Activated naive CD4-positive, alpha-beta T cell treated with anti-CD3 and anti-CD28 coated beads, Interleukin-2, amount 10 ng/mL, durations not matched to agents 7 days and 5 days (primary cell): ENCODE data around the gene NBPF3.

Source experiments
- CTCF ChIA-PET: fragments of 350-600 bp; sonication (Branson Sonifier 250); formaldehyde crosslinking; loops from one replicate; lab custom pipeline; 2021; ENCODE audit warnings: antibody characterized with exemption; lab: Charles Lee
- DNase-seq: peaks from one replicate; pipeline ENCODE4 v3.0.0-alpha.2; 2020
- H3K27ac Mint-ChIP-seq: one replicate; pipeline ENCODE4 v1.8.0; 2021; ENCODE audit warnings: mild to moderate bottlenecking, moderate library complexity, mixed read lengths
- H3K27me3 Mint-ChIP-seq: one replicate; pipeline ENCODE4 v1.8.0; 2021; ENCODE audit warnings: mild to moderate bottlenecking, mixed read lengths
- H3K36me3 Mint-ChIP-seq: one replicate; pipeline ENCODE4 v1.8.0; 2021; ENCODE audit warnings: mixed read lengths
- H3K4me1 Mint-ChIP-seq: one replicate; pipeline ENCODE4 v1.8.0; 2021; ENCODE audit warnings: mixed read lengths
- H3K4me3 Mint-ChIP-seq: one replicate; pipeline ENCODE4 v1.8.0; 2021; ENCODE audit warnings: mild to moderate bottlenecking, moderate library complexity, mixed read lengths
- H3K9me3 Mint-ChIP-seq: one replicate; pipeline ENCODE4 v1.8.0; 2021; ENCODE audit warnings: mixed read lengths

NBPF3 gene

DNA sequence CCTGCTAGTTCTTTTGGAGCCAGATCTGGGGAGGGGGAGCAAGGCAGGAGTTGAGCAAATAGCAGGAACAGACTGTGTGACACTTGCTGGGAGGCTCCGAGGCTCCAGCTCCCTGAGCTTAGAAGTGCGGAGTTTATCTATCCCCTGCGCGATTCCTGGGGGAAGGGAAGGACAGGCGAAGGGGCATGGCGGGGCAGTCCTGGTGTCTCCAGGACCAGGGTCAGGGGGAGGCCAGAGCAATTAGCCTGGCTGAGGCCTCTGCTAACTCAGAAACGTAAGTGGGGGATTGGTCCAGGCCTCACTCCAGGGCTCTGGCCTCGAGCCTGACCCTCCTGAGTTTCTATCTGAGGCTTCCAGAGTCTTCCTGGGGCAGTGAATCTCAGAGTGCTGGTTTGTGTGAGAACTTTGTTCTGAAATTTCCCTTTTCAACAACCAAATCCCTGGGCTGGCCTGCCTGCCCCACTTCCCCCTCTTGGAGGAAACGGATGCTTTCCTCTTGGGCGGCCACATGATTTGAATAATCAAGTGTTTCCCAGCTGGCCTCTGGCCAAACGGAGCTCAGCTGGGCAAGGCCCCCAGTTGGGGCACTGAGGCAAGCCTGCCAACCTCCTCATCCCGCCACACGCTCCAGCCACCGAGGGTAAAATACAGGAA, 84.9 kb downstream of the NBPF3 start:
- no peaks in the 10 kb centered on the region for H3K36me3 Mint-ChIP-seq
- CTCF ChIA-PET, result no interaction called here
- peaks cover 16% of the 10 kb centered on the region for H3K27me3 Mint-ChIP-seq
- H3K27ac Mint-ChIP-seq, result no peak overlapping the region
- H3K4me3 Mint-ChIP-seq, result no peak overlapping the region
- DNase-seq, result no peak
- no peaks in the 10 kb centered on the region for H3K4me1 Mint-ChIP-seq
- no peaks in the 10 kb centered on the region for H3K9me3 Mint-ChIP-seq

DNA sequence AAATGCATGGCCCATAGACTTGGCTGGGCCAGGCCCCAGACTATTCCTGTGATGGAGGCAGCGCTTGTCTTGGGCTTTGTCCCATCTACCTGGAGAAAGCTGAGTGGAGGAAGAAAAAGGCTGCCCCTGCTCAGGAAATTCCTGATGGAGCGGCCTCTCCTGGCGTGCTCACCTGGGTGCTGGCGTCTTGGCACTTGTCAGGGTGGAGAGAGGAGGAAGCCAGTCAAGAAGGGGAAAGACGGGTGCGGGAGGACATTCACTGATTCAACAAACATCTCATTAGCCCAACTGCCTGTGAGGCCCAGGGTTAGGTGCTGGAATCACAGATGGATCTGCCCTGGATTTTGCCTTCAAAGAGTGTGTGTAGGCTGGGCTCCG, 85.4 kb downstream of the NBPF3 start:
- Mint-ChIP-seq H3K4me3 (no peak overlapping the region), H3K27me3 (peaks cover 21% of the 10 kb centered on the region), H3K4me1 (no peaks in the 10 kb centered on the region), H3K36me3 (no peaks in the 10 kb centered on the region), H3K9me3 (no peaks in the 10 kb centered on the region), H3K27ac (no peak overlapping the region)
- DNase-seq, result no peak
- CTCF ChIA-PET, result no interaction called here

DNA sequence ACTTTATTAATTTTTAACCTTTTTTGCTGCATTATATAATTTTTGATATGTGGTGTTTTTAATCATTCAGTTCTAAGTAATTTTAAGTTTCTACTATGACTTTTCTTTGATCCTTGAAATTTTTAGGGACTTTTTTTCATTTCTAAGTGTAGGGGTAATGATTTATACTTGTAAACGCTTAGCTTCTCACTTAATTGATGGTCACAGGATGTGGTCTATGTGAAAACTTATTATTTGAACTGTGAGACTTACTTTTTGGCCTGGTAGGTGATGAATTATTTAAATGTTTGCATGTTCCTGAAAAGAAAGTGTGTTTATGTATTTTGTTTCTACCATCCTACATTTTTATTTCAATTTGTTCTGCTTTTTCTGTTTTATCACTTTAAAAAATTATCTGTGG, 86.5 kb downstream of the NBPF3 start:
- no peak for DNase-seq
- Mint-ChIP-seq H3K4me3 (no peak overlapping the region), H3K27me3 (peaks cover 30% of the 10 kb centered on the region), H3K4me1 (no peaks in the 10 kb centered on the region), H3K36me3 (no peaks in the 10 kb centered on the region), H3K27ac (no peak overlapping the region), H3K9me3 (no peaks in the 10 kb centered on the region)
- CTCF ChIA-PET, result no interaction called here

DNA sequence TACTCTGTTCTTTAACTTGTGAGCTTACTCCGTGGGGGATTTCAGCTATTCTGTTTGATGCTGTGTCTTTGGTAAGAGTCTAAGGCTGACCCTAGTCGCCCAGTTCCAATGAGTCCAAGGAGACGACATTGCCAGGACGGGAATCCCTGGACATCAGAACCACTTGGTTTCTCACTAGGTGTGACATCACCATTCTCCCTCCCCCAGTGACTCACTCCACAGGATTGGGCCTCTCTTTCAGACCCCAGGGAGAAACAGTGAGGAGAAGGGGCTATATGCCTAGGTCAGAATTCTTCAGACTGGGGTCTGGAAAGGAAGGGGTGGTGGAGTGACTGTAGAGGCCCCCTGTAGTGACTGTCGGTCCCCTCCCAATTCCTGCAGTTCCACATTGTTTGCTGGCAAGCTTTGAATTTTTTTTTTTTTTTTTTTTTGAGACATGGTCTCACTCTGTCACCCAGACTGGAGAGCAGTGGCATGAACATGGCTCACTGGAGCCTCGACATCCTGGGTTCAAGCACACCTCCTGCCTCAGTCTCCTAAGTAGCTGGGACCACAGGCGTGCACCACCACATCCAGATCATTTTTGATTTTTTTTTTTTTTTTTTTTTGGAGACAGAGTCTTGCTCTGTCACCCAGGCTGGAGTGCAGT, 90.6 kb downstream of the NBPF3 start:
- peaks cover 45% of the 10 kb centered on the region for H3K27me3 Mint-ChIP-seq
- no peaks in the 10 kb centered on the region for H3K9me3 Mint-ChIP-seq
- no peaks in the 10 kb centered on the region for H3K36me3 Mint-ChIP-seq
- no peaks in the 10 kb centered on the region for H3K4me1 Mint-ChIP-seq
- H3K4me3 Mint-ChIP-seq, result no peak overlapping the region
- no peak overlapping the region for H3K27ac Mint-ChIP-seq
- CTCF ChIA-PET, result interaction anchor here (0.7 to 1.3 kb wide), 2 partner anchors 19 to 313 kb away, joined by 3 read pairs; no protein-coding TSS in a partner anchor
- DNase-seq, result no peak

DNA sequence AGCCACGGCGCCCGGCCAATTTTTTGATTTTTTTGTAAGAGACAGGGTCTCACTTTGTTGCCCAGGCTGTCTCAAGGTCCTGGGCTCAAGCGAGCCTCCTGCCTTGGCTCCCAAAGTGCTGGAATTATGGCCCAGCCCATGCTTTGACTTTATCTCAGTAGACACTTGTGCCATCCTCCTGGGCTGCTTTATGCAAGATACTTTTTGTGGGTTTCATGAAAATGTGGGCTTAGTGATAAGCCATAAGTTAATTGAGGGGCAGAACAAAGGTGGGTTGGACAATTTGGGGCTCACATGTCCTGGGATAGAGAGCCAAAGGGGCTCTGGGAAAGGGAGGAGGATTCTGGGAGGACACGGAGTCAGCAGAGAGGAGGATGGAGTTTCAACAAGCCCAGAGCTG, 91.3 kb downstream of the NBPF3 start:
- CTCF ChIA-PET, result no interaction called here
- no peaks in the 10 kb centered on the region for H3K4me1 Mint-ChIP-seq
- no peak overlapping the region for H3K27ac Mint-ChIP-seq
- no peak for DNase-seq
- no peaks in the 10 kb centered on the region for H3K9me3 Mint-ChIP-seq
- H3K27me3 Mint-ChIP-seq, result peaks cover 46% of the 10 kb centered on the region
- no peak overlapping the region for H3K4me3 Mint-ChIP-seq
- no peaks in the 10 kb centered on the region for H3K36me3 Mint-ChIP-seq

DNA sequence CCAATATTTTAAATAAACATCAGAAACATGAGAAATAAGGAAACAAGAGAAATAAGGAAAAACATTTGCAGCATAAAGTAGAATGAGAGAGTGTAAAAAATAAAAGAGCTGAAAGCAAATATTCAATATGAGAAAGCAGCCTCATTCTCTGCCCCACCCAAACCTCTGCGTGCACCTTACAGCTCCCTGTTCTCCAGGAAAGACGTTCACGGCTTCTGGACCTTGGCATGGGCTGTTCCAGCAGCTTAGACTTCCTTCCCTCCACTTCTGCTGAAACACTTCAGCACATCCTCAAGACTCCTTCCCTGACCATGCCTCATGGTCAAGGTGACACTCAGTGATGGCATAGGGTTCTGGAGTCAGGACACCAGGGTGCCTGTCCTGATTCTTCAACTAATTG, 92.6 kb downstream of the NBPF3 start:
- no peak for DNase-seq
- Mint-ChIP-seq H3K4me3 (no peak overlapping the region), H3K9me3 (no peaks in the 10 kb centered on the region), H3K27me3 (peaks cover 59% of the 10 kb centered on the region), H3K27ac (no peak overlapping the region), H3K36me3 (no peaks in the 10 kb centered on the region), H3K4me1 (no peaks in the 10 kb centered on the region)
- CTCF ChIA-PET, result interaction anchor here (0.7 kb wide), 1 partner anchor 11 kb away, joined by 3 read pairs; no protein-coding TSS in a partner anchor

DNA sequence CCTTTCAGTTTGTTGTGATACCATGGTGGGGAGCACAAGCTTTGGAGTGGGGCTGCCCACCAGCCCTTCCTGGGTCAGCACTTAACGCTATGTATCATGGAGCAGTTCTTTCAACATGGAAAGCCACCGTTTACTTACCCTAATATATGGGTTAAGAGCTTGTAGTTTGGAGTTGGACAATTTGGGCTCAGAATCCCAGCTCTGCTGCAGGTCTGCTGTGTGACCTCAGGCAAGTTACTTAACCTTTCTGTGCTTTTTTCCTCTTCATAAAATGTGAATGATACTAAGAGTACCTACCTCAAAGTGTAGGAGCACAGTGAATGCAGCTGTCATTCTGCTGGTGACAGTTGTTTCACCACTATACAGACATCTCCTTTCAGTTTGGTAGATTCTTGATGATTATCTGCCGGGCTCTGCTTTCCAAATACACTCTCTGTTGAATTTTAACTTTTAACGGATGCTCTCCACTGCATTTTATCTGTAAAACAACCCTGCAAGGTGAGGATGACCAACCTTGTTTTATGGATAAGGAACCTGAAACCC, 93.1 kb downstream of the NBPF3 start:
- no peak overlapping the region for H3K27ac Mint-ChIP-seq
- no peaks in the 10 kb centered on the region for H3K4me1 Mint-ChIP-seq
- no peaks in the 10 kb centered on the region for H3K36me3 Mint-ChIP-seq
- no peak overlapping the region for H3K4me3 Mint-ChIP-seq
- H3K27me3 Mint-ChIP-seq, result peaks cover 65% of the 10 kb centered on the region
- CTCF ChIA-PET, result interaction anchor here (0.7 kb wide), 1 partner anchor 10 kb away, joined by 3 read pairs; no protein-coding TSS in a partner anchor
- DNase-seq, result no peak
- H3K9me3 Mint-ChIP-seq, result no peaks in the 10 kb centered on the region

DNA sequence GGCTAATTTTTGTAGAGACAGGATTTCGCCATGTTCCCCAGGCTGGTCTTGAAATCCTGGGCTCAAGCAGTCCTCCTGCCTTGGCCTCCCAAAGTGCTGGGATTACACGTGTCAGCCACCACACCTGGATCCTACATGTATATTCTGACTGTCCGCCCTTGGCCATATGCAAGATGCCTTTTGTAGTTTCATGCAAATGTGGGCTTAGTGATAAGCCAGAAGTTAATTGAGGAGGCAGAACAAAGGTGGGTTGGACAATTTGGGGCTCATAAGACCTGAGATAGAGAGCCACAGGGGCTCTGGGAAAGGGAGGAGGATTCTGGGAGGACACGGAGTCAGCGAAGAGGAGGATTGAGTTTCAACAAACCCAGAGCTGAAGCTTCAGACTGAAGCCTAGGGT, 94.2 kb downstream of the NBPF3 start:
- Mint-ChIP-seq H3K9me3 (no peaks in the 10 kb centered on the region), H3K4me3 (no peak overlapping the region), H3K27ac (no peak overlapping the region), H3K36me3 (no peaks in the 10 kb centered on the region), H3K27me3 (peaks cover 72% of the 10 kb centered on the region), H3K4me1 (no peaks in the 10 kb centered on the region)
- CTCF ChIA-PET, result no interaction called here
- no peak for DNase-seq
